Measurements from ENCODE around the gene ABHD2.
"Not testable (repeated sequence)": the region's sequence is repeated elsewhere in the genome, so short reads cannot be mapped to it uniquely, and the experiment has no call there.

Gene ABHD2

GRCh38 chr15:89085289-89085926 lies 2.8 kb upstream of the ABHD2 start:
- H3K79me2 ChIP-seq (ENCODE audit: control insufficient read depth, low read length) = no peaks in the 10 kb centered on the region
- H3K36me3 ChIP-seq (ENCODE audit: control insufficient read depth, low read length) = no peaks in the 10 kb centered on the region
- H3F3A ChIP-seq (ENCODE audit: control insufficient read depth, insufficient read depth) = no peaks in the 10 kb centered on the region
- H3K4me1 ChIP-seq (ENCODE audit: control insufficient read depth, low read length) = peaks cover 22% of the 10 kb centered on the region
- H3K4me2 ChIP-seq (ENCODE audit: low read length) = no peak overlapping the region
- H3K9me3 ChIP-seq (ENCODE audit: control insufficient read depth, insufficient read depth, low read length) = no peaks in the 10 kb centered on the region
- H3K9me2 ChIP-seq (replicated peaks; ENCODE audit: control insufficient read depth, low read length) = no peaks in the 10 kb centered on the region
- no peak overlapping the region for H3K27ac ChIP-seq (ENCODE audit: low read depth, low read length)
- H4K20me1 ChIP-seq (ENCODE audit: control insufficient read depth, insufficient read depth, low read depth, low read length) = no peaks in the 10 kb centered on the region
- H3K27me3 ChIP-seq (ENCODE audit: control insufficient read depth, low read length) = no peaks in the 10 kb centered on the region
- H3K4me3 ChIP-seq (ENCODE audit: low read length) = no peak overlapping the region
- TF ChIP-seq EZH2phosphoT487 (IDR thresholded peaks at IDR 0.05; ENCODE audit: borderline replicate concordance, low read length) = no peak
- no peak for TF ChIP-seq CTCF (IDR thresholded peaks at IDR 0.05; ENCODE audit: low read depth, low read length, poor library complexity, severe bottlenecking)

GRCh38 chr15:89085933-89086332 lies 2.3 kb upstream of the ABHD2 start:
- H3K36me3 ChIP-seq (ENCODE audit: control insufficient read depth, low read length); H3K79me2 ChIP-seq (ENCODE audit: control insufficient read depth, low read length); H3K27me3 ChIP-seq (ENCODE audit: control insufficient read depth, low read length); H3K27ac ChIP-seq (ENCODE audit: low read depth, low read length); H3K9me2 ChIP-seq (replicated peaks; ENCODE audit: control insufficient read depth, low read length); H3F3A ChIP-seq (ENCODE audit: control insufficient read depth, insufficient read depth); H3K4me3 ChIP-seq (ENCODE audit: low read length); H4K20me1 ChIP-seq (ENCODE audit: control insufficient read depth, insufficient read depth, low read depth, low read length); H3K9me3 ChIP-seq (ENCODE audit: control insufficient read depth, insufficient read depth, low read length); H3K4me2 ChIP-seq (ENCODE audit: low read length): not testable (repeated sequence)
- H3K4me1 ChIP-seq (ENCODE audit: control insufficient read depth, low read length) = peaks cover 28% of the 10 kb centered on the region

- not testable (repeated sequence) for H4K20me1 ChIP-seq (ENCODE audit: control insufficient read depth, insufficient read depth, low read depth, low read length); H3F3A ChIP-seq (ENCODE audit: control insufficient read depth, insufficient read depth); H3K27ac ChIP-seq (ENCODE audit: low read depth, low read length); H3K79me2 ChIP-seq (ENCODE audit: control insufficient read depth, low read length); H3K9me3 ChIP-seq (ENCODE audit: control insufficient read depth, insufficient read depth, low read length); H3K27me3 ChIP-seq (ENCODE audit: control insufficient read depth, low read length); H3K4me2 ChIP-seq (ENCODE audit: low read length); H3K9me2 ChIP-seq (replicated peaks; ENCODE audit: control insufficient read depth, low read length); H3K4me3 ChIP-seq (ENCODE audit: low read length); H3K36me3 ChIP-seq (ENCODE audit: control insufficient read depth, low read length)
- H3K4me1 ChIP-seq (ENCODE audit: control insufficient read depth, low read length) = peaks cover 32% of the 10 kb centered on the region
These were observed 1.9 kb upstream of the ABHD2 start for GRCh38 chr15:89086390-89086789.

- no peak for TF ChIP-seq EZH2phosphoT487 (IDR thresholded peaks at IDR 0.05; ENCODE audit: borderline replicate concordance, low read length)
- TF ChIP-seq CTCF (IDR thresholded peaks at IDR 0.05; ENCODE audit: low read depth, low read length, poor library complexity, severe bottlenecking) = no peak
- peak overlapping the region; percentile 80 for H3K4me3 ChIP-seq (ENCODE audit: low read length)
- H3K27me3 ChIP-seq (ENCODE audit: control insufficient read depth, low read length) = no peaks in the 10 kb centered on the region
- peak overlapping the region; percentile 87 for H3K4me2 ChIP-seq (ENCODE audit: low read length)
- no peaks in the 10 kb centered on the region for H3K9me2 ChIP-seq (replicated peaks; ENCODE audit: control insufficient read depth, low read length)
- H3K79me2 ChIP-seq (ENCODE audit: control insufficient read depth, low read length) = peaks cover 13% of the 10 kb centered on the region
- H4K20me1 ChIP-seq (ENCODE audit: control insufficient read depth, insufficient read depth, low read depth, low read length) = no peaks in the 10 kb centered on the region
- no peaks in the 10 kb centered on the region for H3F3A ChIP-seq (ENCODE audit: control insufficient read depth, insufficient read depth)
- H3K9me3 ChIP-seq (ENCODE audit: control insufficient read depth, insufficient read depth, low read length) = no peaks in the 10 kb centered on the region
- H3K27ac ChIP-seq (ENCODE audit: low read depth, low read length) = no peak overlapping the region
- H3K36me3 ChIP-seq (ENCODE audit: control insufficient read depth, low read length) = no peaks in the 10 kb centered on the region
- H3K4me1 ChIP-seq (ENCODE audit: control insufficient read depth, low read length) = peaks cover 40% of the 10 kb centered on the region
These were observed 961 bp upstream of the ABHD2 start for GRCh38 chr15:89087161-89087829.

Data from DOHH2 (cell line).